Measurements from ENCODE around the gene ITPR3. TPM values are rescaled to one million over a fixed set of nuclear protein-coding genes. Genes with fewer than 3 reads are reported as not detected.

The ITPR3 gene
- total and polyA plus RNA-seq, 2 experiments from 2014 or later, result 4.9 to 10.4 TPM

GRCh38 chr6:33671744-33672072 lies 50.6 kb downstream of the ITPR3 start:
- H3K4me2 ChIP-seq (ENCODE audit: unreplicated experiment), result no peak overlapping the region
- peaks cover 28% of the 10 kb centered on the region for H3K4me1 ChIP-seq (ENCODE audit: insufficient read depth)
- no peaks in the 10 kb centered on the region for H4K20me1 ChIP-seq (ENCODE audit: insufficient read depth)
- no peaks in the 10 kb centered on the region for H3K79me2 ChIP-seq (ENCODE audit: insufficient read depth)
- TF ChIP-seq EZH2phosphoT487 (IDR thresholded peaks at IDR 0.05; ENCODE audit: insufficient read depth, low read depth) (no peak), EZH2 (IDR thresholded peaks at IDR 0.05; ENCODE audit: insufficient read depth, poor library complexity, severe bottlenecking) (no peak)
- no peak overlapping the region for H2AFZ ChIP-seq
- no peak overlapping the region for H3K27ac ChIP-seq
- H3K9me3 ChIP-seq (ENCODE audit: low read depth), result no peaks in the 10 kb centered on the region
- peaks cover 14% of the 10 kb centered on the region; the same call in 1 of the 2 replicates for H3F3A ChIP-seq (ENCODE audit: insufficient read depth)
- H3K27me3 ChIP-seq (replicated peaks; ENCODE audit: insufficient read depth), result no peaks in the 10 kb centered on the region
- no peaks in the 10 kb centered on the region; the same call in 1 of the 2 replicates for H3K36me3 ChIP-seq (ENCODE audit: low read depth)
- peak; percentile 14 for DNase-seq
- no peaks in the 10 kb centered on the region for H3K9me2 ChIP-seq (ENCODE audit: insufficient read depth)
- no peak overlapping the region for H3K9ac ChIP-seq
- WGBS, 2 experiments (ENCODE audit: low coverage in 1 of 2, low lambda C conversion rate in 2 of 2, missing lambda C conversion rate in 2 of 2), result 92 to 96% methylated on average over 3 of the region's 3 CpGs
- in situ Hi-C loops (cut with MboI), result no loop called here
- H3K4me3 ChIP-seq, result no peak overlapping the region

GRCh38 chr6:33672808-33673207 lies 51.7 kb downstream of the ITPR3 start:
- WGBS, 2 experiments (ENCODE audit: low coverage in 1 of 2, low lambda C conversion rate in 2 of 2, missing lambda C conversion rate in 2 of 2), result 1 to 2% methylated on average over 5 of the region's 5 CpGs
- Histone ChIP-seq H3K27ac (no peak overlapping the region), H3K9me3 (ENCODE audit: low read depth) (no peaks in the 10 kb centered on the region), H4K20me1 (ENCODE audit: insufficient read depth) (no peaks in the 10 kb centered on the region), H3K9me2 (ENCODE audit: insufficient read depth) (no peaks in the 10 kb centered on the region), H3K36me3 (ENCODE audit: low read depth) (no peaks in the 10 kb centered on the region; the same call in 1 of the 2 replicates), H3F3A (ENCODE audit: insufficient read depth) (peaks cover 20% of the 10 kb centered on the region; the same call in 1 of the 2 replicates), H3K79me2 (ENCODE audit: insufficient read depth) (no peaks in the 10 kb centered on the region), H3K4me2 (ENCODE audit: unreplicated experiment) (peak overlapping the region; percentile 58), H2AFZ (no peak overlapping the region), H3K27me3 (replicated peaks; ENCODE audit: insufficient read depth) (no peaks in the 10 kb centered on the region), H3K4me3 (no peak overlapping the region), H3K4me1 (ENCODE audit: insufficient read depth) (peaks cover 38% of the 10 kb centered on the region), H3K9ac (no peak overlapping the region)
- DNase-seq, result peak; percentile 99
- no peak for TF ChIP-seq EZH2phosphoT487 (IDR thresholded peaks at IDR 0.05; ENCODE audit: insufficient read depth, low read depth)
- no peak for TF ChIP-seq EZH2 (IDR thresholded peaks at IDR 0.05; ENCODE audit: insufficient read depth, poor library complexity, severe bottlenecking)
- in situ Hi-C loops (cut with MboI), result no loop called here

GRCh38 chr6:33673851-33674250 lies 52.7 kb downstream of the ITPR3 start:
- no peak for DNase-seq
- Histone ChIP-seq H3K27ac (no peak overlapping the region), H3K4me1 (ENCODE audit: insufficient read depth) (peaks cover 38% of the 10 kb centered on the region), H4K20me1 (ENCODE audit: insufficient read depth) (no peaks in the 10 kb centered on the region), H3F3A (ENCODE audit: insufficient read depth) (peaks cover 20% of the 10 kb centered on the region; the same call in 1 of the 2 replicates), H3K9ac (no peak overlapping the region), H3K4me2 (ENCODE audit: unreplicated experiment) (no peak overlapping the region), H2AFZ (no peak overlapping the region), H3K4me3 (no peak overlapping the region), H3K79me2 (ENCODE audit: insufficient read depth) (no peaks in the 10 kb centered on the region), H3K27me3 (replicated peaks; ENCODE audit: insufficient read depth) (no peaks in the 10 kb centered on the region), H3K9me3 (ENCODE audit: low read depth) (no peaks in the 10 kb centered on the region), H3K36me3 (ENCODE audit: low read depth) (no peaks in the 10 kb centered on the region), H3K9me2 (ENCODE audit: insufficient read depth) (no peaks in the 10 kb centered on the region)
- TF ChIP-seq EZH2phosphoT487 (IDR thresholded peaks at IDR 0.05; ENCODE audit: insufficient read depth, low read depth) (no peak), EZH2 (IDR thresholded peaks at IDR 0.05; ENCODE audit: insufficient read depth, poor library complexity, severe bottlenecking) (no peak)
- in situ Hi-C loops (cut with MboI), result no loop called here
- 78 to 79% methylated on average over 7 of the region's 7 CpGs for WGBS, 2 experiments (ENCODE audit: low coverage in 1 of 2, low lambda C conversion rate in 2 of 2, missing lambda C conversion rate in 2 of 2)

- Histone ChIP-seq H3K4me1 (ENCODE audit: insufficient read depth) (peaks cover 38% of the 10 kb centered on the region), H3K36me3 (ENCODE audit: low read depth) (no peaks in the 10 kb centered on the region), H2AFZ (no peak overlapping the region), H3K4me3 (no peak overlapping the region), H4K20me1 (ENCODE audit: insufficient read depth) (no peaks in the 10 kb centered on the region), H3K9ac (no peak overlapping the region), H3K27me3 (replicated peaks; ENCODE audit: insufficient read depth) (no peaks in the 10 kb centered on the region), H3K9me2 (ENCODE audit: insufficient read depth) (no peaks in the 10 kb centered on the region), H3K4me2 (ENCODE audit: unreplicated experiment) (no peak overlapping the region), H3K27ac (no peak overlapping the region), H3K9me3 (ENCODE audit: low read depth) (no peaks in the 10 kb centered on the region), H3F3A (ENCODE audit: insufficient read depth) (peaks cover 20% of the 10 kb centered on the region; the same call in 1 of the 2 replicates), H3K79me2 (ENCODE audit: insufficient read depth) (no peaks in the 10 kb centered on the region)
- in situ Hi-C loops (cut with MboI), result no loop called here
- TF ChIP-seq EZH2 (IDR thresholded peaks at IDR 0.05; ENCODE audit: insufficient read depth, poor library complexity, severe bottlenecking), result no peak
- TF ChIP-seq EZH2phosphoT487 (IDR thresholded peaks at IDR 0.05; ENCODE audit: insufficient read depth, low read depth), result no peak
- 88 to 89% methylated on average over 7 of the region's 7 CpGs for WGBS, 2 experiments (ENCODE audit: low coverage in 1 of 2, low lambda C conversion rate in 2 of 2, missing lambda C conversion rate in 2 of 2)
- DNase-seq, result no peak
These were observed 54.8 kb downstream of the ITPR3 start for GRCh38 chr6:33675968-33676367.

All from GM23248 (cell line).